Eye (tissue), 1 donor: ENCODE data around the gene AATK.
"Not testable (repeated sequence)": the region's sequence is repeated elsewhere in the genome, so short reads cannot be mapped to it uniquely, and the experiment has no call there.

Experiments used
- DNase-seq: peaks from one replicate; pipeline ENCODE4 v3.0.0-alpha.2; 2015

Gene AATK

GRCh38 chr17:81159611-81160265 is 6.3 kb downstream of the AATK start:
- DNase-seq, result no peak

DNA sequence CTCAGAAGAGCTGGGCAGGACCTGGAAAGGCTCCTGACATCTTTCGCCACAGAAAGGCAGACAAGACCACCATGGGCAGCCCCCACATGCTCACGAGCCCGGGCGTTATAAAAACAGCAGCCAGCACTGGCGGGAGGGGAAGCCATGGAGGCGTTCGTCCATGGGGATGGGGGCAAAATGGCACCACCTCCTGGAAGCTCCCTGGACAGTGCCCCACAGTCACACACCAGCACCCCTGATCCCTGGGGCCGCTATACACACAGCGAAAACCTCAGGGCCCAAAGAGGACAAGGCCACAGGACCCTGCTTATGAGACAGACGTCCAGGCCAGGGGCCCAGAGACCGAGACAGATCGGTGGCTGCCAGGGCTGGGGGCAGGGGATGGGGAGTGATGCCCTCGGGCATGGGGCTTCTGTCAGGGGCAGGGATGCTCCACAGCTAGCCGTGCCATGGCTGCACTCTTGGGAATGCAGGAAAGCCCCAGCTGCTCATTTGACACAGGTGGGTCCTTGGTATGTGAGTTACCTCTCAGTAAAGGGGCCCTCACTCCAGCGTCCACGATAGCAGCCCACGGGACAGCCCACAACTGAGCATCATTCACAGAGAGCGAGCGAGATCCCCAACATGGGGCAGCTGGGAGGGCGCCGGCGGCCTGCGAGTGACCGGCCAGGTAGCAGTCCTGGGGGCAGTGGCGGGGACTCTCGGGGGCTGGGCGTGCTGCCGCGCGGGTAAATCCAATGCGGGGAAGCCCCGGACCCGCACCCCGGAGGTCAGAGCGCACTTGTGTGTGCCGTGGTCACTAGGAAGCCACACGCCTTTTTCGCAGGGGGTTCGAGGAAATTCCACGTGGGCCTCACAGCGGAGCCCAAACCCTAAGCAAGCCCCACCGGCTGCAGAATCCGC is 7.1 kb downstream of the AATK start:
- no peak for DNase-seq

DNA sequence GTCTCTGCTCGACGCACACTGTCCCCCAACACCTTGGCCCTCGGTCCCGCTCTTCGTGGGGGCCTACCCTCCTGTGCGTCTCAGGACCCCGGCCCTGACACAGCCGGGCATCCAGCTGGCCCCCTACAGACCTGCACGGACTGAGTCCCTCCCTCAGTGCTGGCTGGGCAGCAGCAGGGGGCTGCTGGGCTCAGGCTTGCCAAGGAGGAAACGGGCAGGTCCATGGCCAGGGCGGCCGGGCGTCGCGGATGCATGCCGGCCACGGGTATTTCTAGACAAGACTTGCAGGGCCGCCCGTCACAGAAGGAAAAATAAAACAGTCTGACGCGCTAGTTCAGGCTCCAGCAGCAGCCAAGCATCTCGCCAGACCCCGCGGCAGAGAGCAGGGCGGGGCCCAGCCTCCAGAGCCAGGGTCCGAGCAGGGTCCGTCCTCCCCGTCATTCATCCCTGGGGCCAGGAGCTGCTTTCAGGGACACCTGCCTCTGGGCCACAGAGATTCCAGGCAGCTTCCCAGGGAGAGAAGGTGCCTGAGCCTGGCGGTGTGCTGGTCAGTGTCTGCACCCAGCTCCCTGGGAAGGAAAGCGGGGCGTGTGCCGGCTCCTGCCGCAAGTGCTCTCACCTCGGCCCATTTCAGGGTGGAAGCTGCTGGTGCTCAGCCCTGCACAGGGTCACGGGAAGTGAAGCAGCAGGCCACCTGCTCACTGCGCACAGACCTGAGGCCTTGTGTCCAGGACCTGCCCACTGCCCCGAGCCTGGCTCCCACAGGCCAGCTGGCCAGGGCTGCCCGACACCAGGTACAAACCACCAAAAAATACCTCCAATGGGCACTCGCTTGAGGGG is 8.0 kb downstream of the AATK start:
- no peak for DNase-seq

- no peak for DNase-seq
Measured at GRCh38 chr17:81156866-81157805, 8.9 kb downstream of the AATK start.

DNA sequence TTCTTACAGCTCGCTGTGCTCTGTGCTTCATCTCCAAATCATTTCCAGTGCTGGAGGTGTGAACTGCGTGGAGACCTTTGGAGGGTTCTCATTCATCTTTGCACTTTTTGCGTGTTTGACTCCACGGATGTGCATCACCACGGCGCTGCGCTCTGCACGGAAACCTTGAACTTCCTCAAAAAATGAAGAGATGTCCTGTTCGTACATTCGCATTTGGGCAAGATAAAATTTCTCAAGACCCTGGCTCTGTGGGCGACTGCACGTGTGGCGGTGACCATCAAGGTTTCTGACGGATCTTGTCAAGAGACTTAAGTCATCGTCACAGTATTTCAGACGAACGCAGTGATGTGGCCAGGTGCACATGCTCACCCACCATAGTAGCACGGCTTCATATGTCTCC is 11.1 kb downstream of the AATK start:
- no peak for DNase-seq

- not testable (repeated sequence) for DNase-seq
Measured at GRCh38 chr17:81154016-81154415, 12.0 kb downstream of the AATK start.

DNA sequence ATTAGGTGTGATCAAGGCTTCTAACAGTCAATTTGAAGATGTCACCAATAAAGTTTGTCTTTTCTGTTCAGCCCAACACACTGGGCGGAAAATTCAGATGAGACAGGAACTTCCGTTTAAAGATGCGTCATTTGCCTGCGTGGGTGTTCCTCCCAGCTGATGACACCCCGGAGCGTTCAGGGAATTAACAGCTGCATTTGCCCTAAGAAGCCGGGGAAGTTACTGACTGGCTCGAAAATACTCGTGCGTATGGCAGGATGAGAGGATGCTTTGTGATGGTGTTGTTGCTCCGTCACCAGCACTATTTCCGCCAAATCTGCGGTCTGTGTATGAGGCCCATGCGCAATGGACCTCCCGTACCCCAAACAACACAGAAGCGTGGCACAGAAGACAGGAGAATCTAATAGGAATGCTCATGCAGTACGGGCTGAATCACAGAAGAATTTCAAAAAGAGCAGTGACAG is 12.6 kb downstream of the AATK start:
- DNase-seq, result no peak

DNA sequence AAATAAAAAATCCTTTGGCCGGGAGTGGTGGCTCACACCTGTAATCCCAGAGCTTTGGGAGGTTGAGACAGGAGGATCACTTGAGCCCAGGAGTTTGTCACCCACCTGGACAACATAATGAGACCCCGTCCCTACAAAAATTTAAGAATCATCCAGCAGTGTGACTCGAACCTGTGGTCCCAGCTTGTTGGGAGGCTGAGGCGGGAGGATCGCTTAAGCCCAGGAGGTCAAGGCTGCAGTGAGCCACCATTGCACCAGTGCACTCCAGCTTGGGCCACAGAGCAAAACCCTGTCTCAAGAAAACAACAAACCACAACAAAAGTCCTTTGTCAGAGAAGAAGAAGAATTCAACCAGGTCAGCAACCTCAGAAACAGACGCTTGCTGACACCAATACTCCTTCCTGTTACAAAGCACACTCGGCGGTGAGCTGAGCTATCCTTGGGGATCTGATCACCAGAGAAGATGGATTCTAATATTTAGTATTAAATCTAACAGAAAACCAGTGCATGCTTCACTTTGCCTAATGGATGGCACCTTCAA is 13.7 kb downstream of the AATK start:
- no peak for DNase-seq

- no peak for DNase-seq
Measured at GRCh38 chr17:81151278-81151677, 14.7 kb downstream of the AATK start.

DNA sequence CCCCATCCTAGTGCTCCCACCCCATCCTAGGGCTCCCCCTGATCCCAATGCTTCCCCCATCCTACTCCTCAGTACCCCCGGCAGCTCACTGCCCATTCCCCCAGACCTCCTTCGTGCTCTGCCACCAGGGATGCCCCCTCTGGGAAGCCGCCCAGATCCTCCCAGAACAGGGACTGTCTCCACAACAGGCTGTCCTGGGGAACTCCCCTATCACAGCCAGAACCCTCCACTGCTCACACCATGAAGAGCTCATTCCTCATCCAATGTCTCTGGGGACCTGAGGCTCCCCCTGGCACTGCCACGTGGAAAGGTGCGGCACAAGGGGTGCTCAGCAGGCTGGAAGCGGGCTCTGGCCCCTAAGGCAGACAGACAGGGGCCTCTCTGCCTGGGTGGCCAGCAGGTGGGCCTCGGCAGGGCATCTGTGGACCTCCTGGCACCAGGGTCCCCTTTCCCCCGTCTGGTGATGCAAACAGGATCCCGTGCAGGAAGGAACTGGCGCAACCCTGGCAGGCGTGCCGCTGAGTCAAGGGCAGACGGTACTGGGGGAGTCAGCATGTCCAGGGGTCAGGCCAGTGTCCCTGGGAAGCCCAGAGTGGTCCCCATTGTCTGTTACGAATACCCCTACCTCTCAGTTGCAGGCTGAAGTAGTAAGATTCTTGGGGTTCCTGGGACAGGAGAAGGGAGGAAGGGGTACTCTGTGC is 15.5 kb downstream of the AATK start:
- DNase-seq, result no peak

- DNase-seq, result no peak
Measured at GRCh38 chr17:81148986-81149533, 17.0 kb downstream of the AATK start.

GRCh38 chr17:81148571-81148970 is 17.4 kb downstream of the AATK start:
- DNase-seq, result no peak

GRCh38 chr17:81147701-81148100 is 18.3 kb downstream of the AATK start:
- DNase-seq, result no peak

- DNase-seq, result not testable (repeated sequence)
Measured at GRCh38 chr17:81146208-81146607, 19.8 kb downstream of the AATK start.

DNA sequence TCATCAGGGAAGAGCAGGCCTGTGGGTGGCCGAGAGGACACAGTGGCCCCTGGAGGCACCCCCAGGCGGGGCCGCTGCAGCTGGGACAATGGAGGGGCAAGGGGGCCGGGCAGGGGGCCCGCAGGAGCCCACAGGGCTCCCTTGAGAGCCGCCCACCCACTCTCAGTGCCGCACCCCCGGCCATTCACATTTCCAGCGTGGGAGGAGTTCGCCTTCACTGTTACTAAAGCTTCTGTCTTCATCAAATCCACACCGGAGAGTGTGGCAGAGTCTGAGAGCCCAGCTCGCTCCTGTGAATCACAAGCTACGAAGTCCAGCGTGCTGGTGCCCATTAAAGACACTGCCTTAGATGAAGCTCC is 21.6 kb downstream of the AATK start:
- no peak for DNase-seq

DNA sequence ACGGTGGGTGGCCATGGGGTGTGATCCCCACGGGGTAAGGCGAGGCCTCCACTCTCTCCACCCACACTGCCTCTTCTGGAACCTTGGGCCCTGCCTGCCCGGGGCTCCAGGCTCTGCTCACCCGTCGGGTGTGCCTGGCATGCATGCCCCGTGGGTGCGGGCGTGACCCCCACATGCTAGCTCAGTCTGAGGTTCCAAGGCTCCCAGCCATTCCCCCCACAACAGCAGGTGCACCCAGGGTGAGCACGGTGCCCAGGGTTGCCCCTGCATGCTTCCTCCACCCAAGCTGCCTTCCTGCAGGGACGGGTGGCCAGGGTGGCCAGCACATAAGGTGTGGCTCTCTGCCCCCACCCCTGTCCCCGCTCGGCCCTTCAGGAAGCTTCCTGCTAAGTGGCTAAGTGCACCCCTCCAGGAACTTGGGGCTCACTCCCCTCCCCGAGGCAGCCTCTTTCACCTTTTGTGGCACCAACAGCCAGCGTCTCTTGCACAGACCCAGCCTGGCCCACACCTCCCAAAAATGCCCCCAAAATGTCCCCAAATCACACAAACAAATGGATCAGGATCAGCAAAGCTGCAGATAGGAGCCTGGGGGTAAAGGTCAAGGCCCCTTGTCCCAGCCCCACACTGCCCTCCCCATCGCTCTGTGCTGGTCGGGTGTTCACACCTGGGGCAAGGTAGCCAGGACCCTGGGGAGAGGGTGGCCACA is 22.2 kb downstream of the AATK start:
- DNase-seq, result no peak

DNA sequence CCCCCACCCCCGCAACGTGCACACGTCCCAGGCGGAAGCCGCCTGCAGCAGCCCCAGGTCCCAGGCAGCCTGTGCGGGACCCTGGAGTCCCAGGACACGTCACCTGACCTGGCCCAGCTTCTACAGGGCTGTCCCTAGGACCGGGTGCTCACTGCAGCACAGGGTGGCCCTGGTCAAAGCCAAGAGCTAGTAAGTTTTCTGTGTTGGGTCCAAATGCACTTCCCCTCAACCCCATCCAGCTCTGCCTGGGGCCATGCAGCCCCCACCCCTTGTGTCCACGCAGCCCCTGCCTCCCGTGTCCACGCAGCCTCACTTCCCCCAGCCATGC is 22.9 kb downstream of the AATK start:
- DNase-seq, result no peak

- peak; percentile 91 for DNase-seq
Measured at GRCh38 chr17:81142301-81143199, 23.5 kb downstream of the AATK start.

DNA sequence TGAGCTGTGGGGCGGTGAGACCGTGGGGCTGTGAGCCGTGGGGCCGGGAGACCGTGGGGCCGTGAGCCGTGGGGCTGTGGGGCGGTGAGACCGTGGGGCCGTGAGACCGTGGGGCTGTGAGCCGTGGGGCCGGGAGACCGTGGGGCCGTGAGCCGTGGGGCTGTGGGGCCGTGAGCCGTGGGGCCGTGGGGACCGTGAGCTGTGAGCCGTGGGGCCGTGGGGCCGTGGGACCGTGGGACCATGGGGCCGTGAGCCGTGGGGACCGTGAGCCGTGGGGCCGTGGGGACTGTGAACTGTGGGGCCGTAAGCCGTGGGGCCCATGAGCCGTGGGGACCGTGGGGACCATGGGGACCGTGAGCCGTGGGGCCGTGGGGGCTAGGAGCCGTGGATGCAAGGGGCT is 25.3 kb downstream of the AATK start:
- no peak for DNase-seq
